ENCODE results near the gene OR52D1. TPM values are rescaled to one million over a fixed set of nuclear protein-coding genes. Genes with fewer than 3 reads are reported as not detected.

The OR52D1 gene
- polyA plus RNA-seq, 4 donors: not detected

DNA sequence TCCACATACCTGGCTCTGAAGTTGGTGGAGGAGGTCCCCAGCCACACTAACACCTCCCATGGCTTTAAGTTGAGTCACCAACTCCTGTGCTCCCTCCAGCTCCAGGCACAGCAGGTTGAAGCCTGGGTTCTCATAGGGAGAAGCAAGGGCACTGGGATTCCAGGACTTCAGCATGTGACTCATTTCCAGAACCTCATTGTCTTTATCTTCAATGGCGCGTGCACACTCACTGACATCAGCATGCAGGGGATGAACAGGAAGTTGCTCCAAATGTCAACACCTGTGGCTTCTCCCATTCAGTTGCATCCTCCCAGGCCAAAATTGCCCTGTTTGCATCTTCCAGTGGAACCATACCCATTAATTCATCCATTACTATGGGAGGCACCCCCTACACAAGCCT lies 33.8 kb downstream of the OR52D1 start:
- H3K27ac ChIP-seq (ENCODE audit: low read depth in 1 of 3, low read length in 2 of 3): no peak overlapping the region
- no peaks in the 10 kb centered on the region for H3K9me3 ChIP-seq (ENCODE audit: control insufficient read depth in 2 of 2, insufficient read depth in 1 of 2, low read depth in 1 of 2, low read length in 1 of 2)
- 90 to 100% (median 95%) methylated on average over 2 of the region's 2 CpGs for WGBS, 3 donors
- no peak overlapping the region for H3K4me3 ChIP-seq (ENCODE audit: low read depth in 1 of 3, low read length in 3 of 3)
- H3K36me3 ChIP-seq (ENCODE audit: control insufficient read depth in 3 of 3, insufficient read depth in 2 of 3, low read depth in 1 of 3, low read length in 3 of 3): no peaks in the 10 kb centered on the region
- FAIRE-seq (no peak), DNase-seq (no peak)
- no peaks in the 10 kb centered on the region for H3K4me1 ChIP-seq (ENCODE audit: control insufficient read depth in 3 of 3, insufficient read depth in 2 of 3, low read depth in 1 of 3, low read length in 2 of 3)
- peaks cover 0 to 2% (median 0%) of the 10 kb centered on the region in 3 donors for H3K27me3 ChIP-seq (ENCODE audit: control insufficient read depth in 3 of 3, insufficient read depth in 3 of 3, low read length in 3 of 3)

DNA sequence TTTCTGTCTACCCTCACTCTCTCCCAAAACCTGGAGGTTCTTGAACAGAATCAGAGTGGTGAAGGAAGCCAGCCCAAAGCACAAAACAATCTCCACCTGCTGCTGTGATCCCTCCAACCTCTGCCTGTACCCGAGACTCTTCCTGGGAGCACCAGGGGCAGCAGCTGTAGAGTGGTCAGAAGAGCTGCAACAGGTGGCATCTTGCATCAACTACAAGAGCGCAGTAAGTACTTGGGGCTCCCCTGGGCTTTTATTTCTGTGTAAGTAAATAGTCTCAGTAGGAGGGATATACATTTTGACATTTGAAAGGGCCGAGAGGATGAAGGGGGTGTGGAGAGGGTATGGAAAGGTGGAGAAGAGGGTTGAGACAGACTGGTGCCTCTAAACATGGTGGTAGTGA lies 36.3 kb downstream of the OR52D1 start:
- Histone ChIP-seq H3K4me3 (ENCODE audit: low read depth in 1 of 3, low read length in 3 of 3) (no peak overlapping the region), H3K4me1 (ENCODE audit: control insufficient read depth in 3 of 3, insufficient read depth in 2 of 3, low read depth in 1 of 3, low read length in 2 of 3) (no peaks in the 10 kb centered on the region), H3K27ac (ENCODE audit: low read depth in 1 of 3, low read length in 2 of 3) (no peak overlapping the region), H3K9me3 (ENCODE audit: control insufficient read depth in 2 of 2, insufficient read depth in 1 of 2, low read depth in 1 of 2, low read length in 1 of 2) (no peaks in the 10 kb centered on the region), H3K27me3 (ENCODE audit: control insufficient read depth in 3 of 3, insufficient read depth in 3 of 3, low read length in 3 of 3) (peaks cover 0 to 2% (median 0%) of the 10 kb centered on the region in 3 donors), H3K36me3 (ENCODE audit: control insufficient read depth in 3 of 3, insufficient read depth in 2 of 3, low read depth in 1 of 3, low read length in 3 of 3) (no peaks in the 10 kb centered on the region)
- FAIRE-seq: no peak
- no peak for DNase-seq
- 60 to 62% (median 62%) methylated on average over 3 of the region's 3 CpGs for WGBS, 3 donors

DNA sequence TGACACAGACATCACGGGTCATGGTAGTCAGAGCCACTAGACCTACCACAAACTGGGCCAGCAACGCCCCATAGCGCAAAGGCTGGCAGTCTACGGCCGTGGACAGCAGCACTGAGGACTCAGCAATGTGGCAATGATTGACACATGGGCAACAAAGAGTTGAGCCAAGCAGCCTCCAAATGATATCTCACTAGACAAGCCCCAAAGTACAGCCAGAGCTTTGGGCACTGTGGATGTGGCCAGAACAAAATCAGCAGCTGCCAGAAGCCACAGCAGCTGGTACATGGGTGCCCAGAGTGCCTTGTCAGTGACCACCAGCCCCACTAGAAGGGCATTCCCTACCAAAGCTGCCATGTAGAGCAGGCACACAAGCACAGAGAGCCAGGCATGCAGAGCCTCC lies 39.2 kb downstream of the OR52D1 start:
- no peak overlapping the region for H3K4me3 ChIP-seq (ENCODE audit: low read depth in 1 of 3, low read length in 3 of 3)
- no peaks in the 10 kb centered on the region for H3K36me3 ChIP-seq (ENCODE audit: control insufficient read depth in 3 of 3, insufficient read depth in 2 of 3, low read depth in 1 of 3, low read length in 3 of 3)
- no peaks in the 10 kb centered on the region for H3K9me3 ChIP-seq (ENCODE audit: control insufficient read depth in 2 of 2, insufficient read depth in 1 of 2, low read depth in 1 of 2, low read length in 1 of 2)
- FAIRE-seq (no peak), DNase-seq (no peak)
- WGBS, 3 donors: 78 to 93% (median 86%) methylated on average over 5 of the region's 5 CpGs
- H3K27me3 ChIP-seq (ENCODE audit: control insufficient read depth in 3 of 3, insufficient read depth in 3 of 3, low read length in 3 of 3): peaks cover 0 to 2% (median 0%) of the 10 kb centered on the region in 3 donors
- no peaks in the 10 kb centered on the region for H3K4me1 ChIP-seq (ENCODE audit: control insufficient read depth in 3 of 3, insufficient read depth in 2 of 3, low read depth in 1 of 3, low read length in 2 of 3)
- H3K27ac ChIP-seq (ENCODE audit: low read depth in 1 of 3, low read length in 2 of 3): no peak overlapping the region

DNA sequence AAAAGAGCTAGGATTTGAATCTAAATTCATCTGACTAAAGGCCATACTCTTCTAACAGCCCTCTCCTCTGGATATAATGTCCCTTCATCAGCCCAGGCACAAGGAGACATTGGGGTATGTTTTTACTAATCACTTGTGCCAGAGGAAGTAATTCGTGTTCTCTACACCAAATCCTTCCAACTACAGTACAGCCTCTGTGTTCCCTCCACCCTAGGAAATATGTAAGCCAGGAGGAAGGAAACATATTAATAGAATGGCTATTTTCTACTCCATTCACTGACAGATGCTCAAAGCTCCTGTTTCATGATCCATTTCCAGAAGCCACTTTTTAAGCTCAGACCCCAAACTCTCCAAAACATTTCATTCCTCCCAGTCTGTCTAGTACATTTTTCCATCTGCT lies 40.0 kb downstream of the OR52D1 start:
- 43 to 61% (median 46%) methylated on average over 1 of the region's 1 CpG for WGBS, 3 donors
- FAIRE-seq: no peak
- Histone ChIP-seq H3K4me3 (ENCODE audit: low read depth in 1 of 3, low read length in 3 of 3) (no peak overlapping the region), H3K4me1 (ENCODE audit: control insufficient read depth in 3 of 3, insufficient read depth in 2 of 3, low read depth in 1 of 3, low read length in 2 of 3) (no peaks in the 10 kb centered on the region), H3K27ac (ENCODE audit: low read depth in 1 of 3, low read length in 2 of 3) (no peak overlapping the region), H3K9me3 (ENCODE audit: control insufficient read depth in 2 of 2, insufficient read depth in 1 of 2, low read depth in 1 of 2, low read length in 1 of 2) (no peaks in the 10 kb centered on the region), H3K36me3 (ENCODE audit: control insufficient read depth in 3 of 3, insufficient read depth in 2 of 3, low read depth in 1 of 3, low read length in 3 of 3) (no peaks in the 10 kb centered on the region), H3K27me3 (ENCODE audit: control insufficient read depth in 3 of 3, insufficient read depth in 3 of 3, low read length in 3 of 3) (peaks cover 0 to 2% (median 0%) of the 10 kb centered on the region in 3 donors)
- DNase-seq: no peak

DNA sequence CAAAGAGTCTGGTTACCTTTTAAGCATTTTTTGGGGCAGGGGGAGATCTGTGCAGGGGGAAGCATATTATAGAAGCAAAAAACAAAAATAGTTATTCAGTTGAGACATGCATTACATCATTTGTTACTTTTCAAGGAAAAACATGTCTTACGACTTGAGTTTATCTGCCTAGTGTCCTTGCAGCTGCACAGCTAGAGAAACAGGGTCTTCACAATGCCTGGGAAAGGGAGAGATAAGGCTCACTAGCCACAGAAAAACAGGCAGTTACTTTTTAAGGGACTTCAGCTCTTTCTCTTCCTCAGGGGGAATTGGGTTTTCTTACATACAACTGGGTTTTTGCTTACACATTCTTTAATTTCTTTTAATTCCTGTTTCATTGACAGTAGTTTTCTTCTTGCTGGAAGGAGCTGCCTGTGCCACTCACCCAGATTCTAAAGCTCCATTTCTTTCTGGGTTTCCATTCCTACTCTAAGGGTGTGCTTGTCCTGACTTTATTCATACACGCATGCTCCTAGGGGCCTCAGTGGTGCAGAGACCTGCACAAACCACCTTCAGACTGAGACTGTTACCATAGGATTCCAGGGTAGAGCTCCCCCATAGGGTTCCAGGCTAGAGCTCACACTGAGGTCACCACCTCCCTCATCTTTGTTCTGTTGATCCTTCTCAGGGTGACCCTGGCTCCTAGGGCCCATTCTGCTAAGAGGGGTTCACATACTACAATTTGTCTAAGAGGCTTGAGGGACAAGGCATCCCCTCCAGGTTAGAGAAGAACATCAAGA lies 42.8 kb downstream of the OR52D1 start:
- no peak overlapping the region for H3K4me3 ChIP-seq (ENCODE audit: low read depth in 1 of 3, low read length in 3 of 3)
- H3K4me1 ChIP-seq (ENCODE audit: control insufficient read depth in 3 of 3, insufficient read depth in 2 of 3, low read depth in 1 of 3, low read length in 2 of 3): no peaks in the 10 kb centered on the region
- FAIRE-seq: no peak
- H3K36me3 ChIP-seq (ENCODE audit: control insufficient read depth in 3 of 3, insufficient read depth in 2 of 3, low read depth in 1 of 3, low read length in 3 of 3): no peaks in the 10 kb centered on the region
- H3K27me3 ChIP-seq (ENCODE audit: control insufficient read depth in 3 of 3, insufficient read depth in 3 of 3, low read length in 3 of 3): peaks cover 0 to 2% (median 0%) of the 10 kb centered on the region in 3 donors
- H3K9me3 ChIP-seq (ENCODE audit: control insufficient read depth in 2 of 2, insufficient read depth in 1 of 2, low read depth in 1 of 2, low read length in 1 of 2): no peaks in the 10 kb centered on the region
- 70 to 77% (median 75%) methylated on average over 2 of the region's 2 CpGs for WGBS, 3 donors
- H3K27ac ChIP-seq (ENCODE audit: low read depth in 1 of 3, low read length in 2 of 3): no peak overlapping the region
- DNase-seq: no peak

DNA sequence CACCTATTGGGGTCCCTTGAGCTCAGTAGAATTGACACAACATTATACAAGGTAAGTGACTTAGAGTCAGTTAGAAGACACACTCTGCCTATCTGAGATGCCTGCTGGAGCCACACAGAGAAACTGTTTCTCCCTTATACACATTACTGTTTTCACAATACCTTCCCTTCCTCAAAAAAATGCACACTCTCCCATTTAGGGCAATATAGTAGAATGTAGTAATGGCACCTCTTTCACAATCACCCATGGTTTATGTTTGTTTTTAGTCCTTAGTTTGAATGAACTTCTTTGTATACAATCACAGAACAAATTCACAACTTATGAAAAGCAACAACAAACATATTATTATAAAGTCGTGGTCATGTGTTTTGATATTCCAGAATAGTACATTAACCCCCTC lies 45.6 kb downstream of the OR52D1 start:
- no peaks in the 10 kb centered on the region for H3K9me3 ChIP-seq (ENCODE audit: control insufficient read depth in 2 of 2, insufficient read depth in 1 of 2, low read depth in 1 of 2, low read length in 1 of 2)
- no peak overlapping the region for H3K4me3 ChIP-seq (ENCODE audit: low read depth in 1 of 3, low read length in 3 of 3)
- WGBS, 3 donors: 63 to 66% (median 65%) methylated on average over 1 of the region's 1 CpG
- H3K36me3 ChIP-seq (ENCODE audit: control insufficient read depth in 3 of 3, insufficient read depth in 2 of 3, low read depth in 1 of 3, low read length in 3 of 3): no peaks in the 10 kb centered on the region
- no peak for DNase-seq
- no peaks in the 10 kb centered on the region for H3K4me1 ChIP-seq (ENCODE audit: control insufficient read depth in 3 of 3, insufficient read depth in 2 of 3, low read depth in 1 of 3, low read length in 2 of 3)
- FAIRE-seq: no peak
- H3K27ac ChIP-seq (ENCODE audit: low read depth in 1 of 3, low read length in 2 of 3): no peak overlapping the region
- no peaks in the 10 kb centered on the region for H3K27me3 ChIP-seq (ENCODE audit: control insufficient read depth in 3 of 3, insufficient read depth in 3 of 3, low read length in 3 of 3)

DNA sequence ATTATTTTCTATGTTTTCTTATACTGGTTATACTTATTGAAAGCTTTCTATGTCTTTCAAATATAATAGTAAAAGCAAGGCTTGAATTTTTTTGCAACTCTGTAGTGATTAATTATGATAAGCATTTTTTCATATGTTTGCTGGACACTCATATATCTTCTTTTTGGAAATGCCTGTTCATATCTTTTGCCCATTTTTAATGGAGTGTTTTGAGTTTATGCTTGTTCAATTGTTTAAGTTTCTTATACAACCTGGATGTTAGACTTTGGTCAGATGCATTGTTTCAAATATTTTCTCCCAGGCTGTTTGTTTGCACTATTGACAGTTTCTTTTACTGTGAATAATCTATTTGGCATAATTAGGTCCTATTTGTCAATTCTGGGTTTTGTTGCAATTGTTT lies 48.0 kb downstream of the OR52D1 start:
- FAIRE-seq: no peak
- H3K27me3 ChIP-seq (ENCODE audit: control insufficient read depth in 3 of 3, insufficient read depth in 3 of 3, low read length in 3 of 3): no peaks in the 10 kb centered on the region

More for the DNA sequence above, 48.0 kb downstream of the OR52D1 start:
- H3K9me3 ChIP-seq (ENCODE audit: control insufficient read depth in 2 of 2, insufficient read depth in 1 of 2, low read depth in 1 of 2, low read length in 1 of 2): no peaks in the 10 kb centered on the region
- H3K4me1 ChIP-seq (ENCODE audit: control insufficient read depth in 3 of 3, insufficient read depth in 2 of 3, low read depth in 1 of 3, low read length in 2 of 3): no peaks in the 10 kb centered on the region
- no peak for DNase-seq
- no peak overlapping the region for H3K4me3 ChIP-seq (ENCODE audit: low read depth in 1 of 3, low read length in 3 of 3)
- no peaks in the 10 kb centered on the region for H3K36me3 ChIP-seq (ENCODE audit: control insufficient read depth in 3 of 3, insufficient read depth in 2 of 3, low read depth in 1 of 3, low read length in 3 of 3)
- no peak overlapping the region for H3K27ac ChIP-seq (ENCODE audit: low read depth in 1 of 3, low read length in 2 of 3)
